Epithelial cell of proximal tubule (primary cell): ENCODE measurements around the gene RPS27L. TPM values are rescaled to one million over a fixed set of nuclear protein-coding genes. Genes with fewer than 3 reads are reported as not detected.

ENCODE experiments used
- DNase-seq: peaks from one replicate; pipeline ENCODE4 v3.0.0-alpha.2; 2011; ENCODE audit warnings: low read depth
- H3K4me3 ChIP-seq: 2 replicates; pipeline ENCODE4 v1.5.1; 2011; ENCODE audit warnings: low read depth, mild to moderate bottlenecking, low read length
- CTCF ChIP-seq: conservative IDR thresholded peaks from 2 replicates; pipeline ENCODE4 v1.5.1; 2012; ENCODE audit warnings: low read depth, mild to moderate bottlenecking, low read length
- total RNA-seq: library from RNA; depleted of rRNA; stranded (reverse); fragments of >200 nt; gene quantifications from 2 replicates; pipeline ENCODE4 v1.2.3, GENCODE V29; 2015

The RPS27L gene
- total RNA-seq, 1 donor from 2014 or later = 231 TPM

DNA sequence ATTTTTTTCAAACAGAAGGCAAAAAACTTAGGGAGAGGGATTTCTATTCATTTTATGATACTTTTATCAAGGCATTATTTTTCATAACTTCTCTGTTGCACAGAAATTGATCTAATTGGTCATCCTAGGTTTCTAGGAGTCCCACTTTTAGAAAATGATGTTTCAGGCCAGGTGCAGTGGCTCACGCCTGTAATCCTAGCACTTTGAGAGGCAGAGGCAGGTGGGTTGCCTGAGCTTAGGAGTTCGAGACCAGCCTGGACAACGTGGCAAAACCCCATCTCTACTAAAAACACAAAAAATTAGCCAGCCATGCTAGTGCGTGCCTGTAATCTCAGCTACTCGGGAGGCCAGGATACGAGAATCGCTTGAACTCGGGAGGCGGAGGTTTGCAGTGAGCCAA lies 32.8 kb downstream of the RPS27L start:
- no peak for TF ChIP-seq CTCF
- DNase-seq = no peak
- H3K4me3 ChIP-seq = no peak overlapping the region

GRCh38 chr15:63122002-63122875 lies 35.0 kb downstream of the RPS27L start:
- H3K4me3 ChIP-seq = peak overlapping the region; percentile 94
- DNase-seq = no peak
- peak; percentile 20 for TF ChIP-seq CTCF

DNA sequence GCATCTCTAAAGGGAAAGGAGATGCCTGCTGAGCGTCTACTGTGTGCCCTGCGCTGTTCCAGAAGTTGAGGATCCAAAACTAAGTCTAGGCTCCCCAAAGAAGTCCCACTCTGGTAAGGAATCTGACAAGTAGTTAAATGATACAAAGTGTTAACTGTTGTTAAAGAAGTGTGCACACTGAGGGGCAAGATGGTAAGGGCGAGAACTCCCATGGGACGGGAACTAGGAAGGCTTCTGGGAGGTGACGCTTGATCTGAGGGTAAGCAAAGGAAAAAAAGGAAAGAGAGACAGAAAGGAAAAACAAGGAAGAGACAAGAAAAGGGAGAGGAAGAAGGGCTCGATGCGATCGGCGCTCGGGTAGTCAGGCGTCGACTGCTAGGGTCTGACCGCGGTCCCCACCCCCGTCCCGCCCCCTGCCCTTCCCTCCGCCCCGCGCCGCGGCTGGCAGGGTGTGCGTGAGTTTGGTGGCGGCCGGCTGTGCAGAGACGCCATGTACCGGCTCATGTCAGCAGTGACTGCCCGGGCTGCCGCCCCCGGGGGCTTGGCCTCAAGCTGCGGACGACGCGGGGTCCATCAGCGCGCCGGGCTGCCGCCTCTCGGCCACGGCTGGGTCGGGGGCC lies 35.8 kb downstream of the RPS27L start, which contains the start of gene LACTB:
Gene LACTB (plus strand): TSS at position 480 of the 620 bp plus-strand sequence. CDS start 11 bp downstream, at position 491.
- no peak for DNase-seq
- H3K4me3 ChIP-seq = peak within 1 kb of the TSS; percentile 94
- no peak for TF ChIP-seq CTCF

DNA sequence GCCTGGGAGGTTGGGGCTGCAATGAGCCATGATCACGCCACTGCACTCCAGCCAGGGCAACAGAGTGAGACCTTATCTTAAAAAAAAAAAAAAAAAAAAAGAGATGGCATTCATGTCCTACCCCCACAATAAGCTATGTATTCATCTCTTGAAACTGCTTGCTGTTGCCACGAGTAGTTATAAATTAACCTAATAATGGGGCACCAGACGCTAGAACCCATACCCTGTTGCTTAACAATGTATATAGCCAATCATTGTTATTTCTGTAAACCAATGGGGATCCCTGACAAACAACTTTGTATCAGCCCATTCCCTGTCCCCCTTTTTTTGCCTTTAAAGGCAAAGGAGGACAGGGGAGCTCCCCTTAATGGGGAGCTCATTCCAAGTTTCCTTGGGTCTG lies 38.4 kb downstream of the RPS27L start:
- H3K4me3 ChIP-seq = no peak overlapping the region
- TF ChIP-seq CTCF = no peak
- no peak for DNase-seq

GRCh38 chr15:63114465-63114864 lies 42.8 kb downstream of the RPS27L start:
- no peak overlapping the region for H3K4me3 ChIP-seq
- no peak for TF ChIP-seq CTCF
- DNase-seq = no peak

DNA sequence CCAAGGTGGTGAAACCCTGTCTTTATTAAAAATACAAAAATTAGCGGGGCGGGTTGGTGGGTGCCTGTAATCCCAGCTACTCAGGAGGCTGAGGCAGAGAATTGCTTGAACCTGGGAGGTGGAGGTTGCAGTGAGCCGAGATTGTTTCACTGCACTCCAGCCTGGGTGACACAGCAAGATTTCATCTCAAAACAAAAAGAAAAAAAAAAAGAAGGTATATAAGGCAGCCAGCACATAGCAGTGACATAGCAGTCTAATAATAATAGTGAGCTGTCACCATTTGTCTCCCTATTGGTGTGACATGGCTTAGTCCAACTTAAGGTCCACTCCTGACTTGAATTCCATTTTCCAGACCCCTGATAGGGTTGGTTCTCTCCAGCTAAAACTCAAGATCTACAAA lies 44.4 kb downstream of the RPS27L start:
- no peak for DNase-seq
- H3K4me3 ChIP-seq = no peak overlapping the region
- TF ChIP-seq CTCF = no peak
